Measurements from ENCODE around the gene MALRD1.

The MALRD1 gene

DNA sequence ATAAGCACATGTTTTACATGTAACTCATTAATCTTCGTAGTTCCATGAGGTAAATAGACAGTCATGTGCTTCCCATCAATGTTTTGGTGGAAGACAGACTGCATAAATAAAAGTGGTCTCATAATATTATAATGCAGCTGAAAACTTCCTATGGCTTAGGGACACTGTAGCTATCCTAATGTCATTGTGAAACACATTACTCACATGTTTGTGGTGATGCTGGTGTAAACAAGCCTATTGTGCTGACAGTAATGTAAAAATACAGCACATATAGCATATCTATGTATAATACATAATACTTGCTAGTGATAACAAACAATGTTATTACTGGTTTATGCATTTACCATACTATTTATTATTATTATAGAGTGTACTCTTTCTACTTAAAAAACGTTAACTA, 730.4 kb downstream of the MALRD1 start:
- DNase-seq (ENCODE audit: low read depth in 3 of 3): no peak

DNA sequence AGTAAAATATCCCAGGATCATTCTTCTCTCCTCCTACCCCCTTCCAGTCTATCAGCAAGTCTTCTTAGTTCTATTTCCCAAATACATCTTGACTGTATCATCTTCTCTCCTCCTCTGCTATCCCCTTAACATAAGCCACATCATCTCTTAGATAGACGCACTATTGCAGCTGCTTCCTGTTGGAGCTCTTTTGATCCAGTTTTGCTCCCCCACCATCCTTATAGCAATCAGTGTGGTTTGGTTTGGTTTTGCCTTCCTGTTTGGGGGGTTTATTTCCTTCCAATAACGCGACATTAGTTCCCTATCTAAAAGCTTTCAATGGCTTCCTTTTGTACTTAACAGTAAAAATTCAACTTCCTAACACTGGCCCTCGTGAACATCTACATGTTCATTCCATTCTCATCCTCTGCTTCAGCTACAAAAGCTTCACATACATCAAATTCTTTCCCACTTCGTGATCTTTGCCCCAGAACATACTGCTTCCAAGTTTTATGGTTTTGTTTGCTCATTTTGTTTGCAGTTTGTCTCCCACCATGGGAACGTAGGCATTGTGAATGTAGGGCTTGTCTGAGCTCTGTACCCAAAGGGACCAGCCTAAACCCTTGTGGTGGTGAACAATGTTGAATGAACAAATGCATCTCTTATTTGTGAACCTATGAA, 734.0 kb downstream of the MALRD1 start:
- DNase-seq (ENCODE audit: low read depth in 3 of 3): no peak

DNA sequence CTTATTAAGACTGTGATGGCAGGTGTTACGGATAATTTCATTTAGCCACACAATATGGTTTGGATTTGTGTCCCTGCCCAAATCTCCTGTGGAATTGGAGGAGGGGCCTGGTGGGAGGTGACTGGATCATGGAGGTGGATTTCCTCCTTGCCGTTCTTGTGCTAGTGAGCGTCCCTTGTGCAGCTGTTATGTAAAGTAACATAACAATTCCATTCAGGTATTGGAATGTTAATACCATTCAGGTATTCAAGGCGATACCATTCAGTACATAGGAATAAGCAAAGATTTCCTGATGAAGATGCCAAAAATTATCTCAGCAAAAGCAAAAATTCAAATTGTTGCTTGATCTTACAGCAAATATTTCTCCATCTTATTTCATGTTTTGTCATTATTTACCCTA, 735.1 kb downstream of the MALRD1 start:
- DNase-seq (ENCODE audit: low read depth in 3 of 3): no peak
